Measurements from ENCODE around the gene ZEB1.
"Not testable (repeated sequence)": the region's sequence is repeated elsewhere in the genome, so short reads cannot be mapped to it uniquely, and the experiment has no call there.

ZEB1 gene

GRCh38 chr10:31422634-31423033 is 103.6 kb downstream of the ZEB1 start:
- no peak for DNase-seq (ENCODE audit: low spot score)

- DNase-seq (ENCODE audit: low spot score) = no peak
Measured at GRCh38 chr10:31424473-31424872, 105.5 kb downstream of the ZEB1 start.

GRCh38 chr10:31426401-31426800 is 107.4 kb downstream of the ZEB1 start:
- peak; percentile 79 for DNase-seq (ENCODE audit: low spot score)

- DNase-seq (ENCODE audit: low spot score) = not testable (repeated sequence)
Measured at GRCh38 chr10:31427334-31427733, 108.3 kb downstream of the ZEB1 start.

GRCh38 chr10:31428499-31428898 is 109.5 kb downstream of the ZEB1 start:
- not testable (repeated sequence) for DNase-seq (ENCODE audit: low spot score)

GRCh38 chr10:31431021-31431420 is 112.0 kb downstream of the ZEB1 start:
- DNase-seq (ENCODE audit: low spot score) = no peak

GRCh38 chr10:31437959-31438358 is 118.9 kb downstream of the ZEB1 start:
- DNase-seq (ENCODE audit: low spot score) = no peak

GRCh38 chr10:31451766-31452165 is 132.8 kb downstream of the ZEB1 start:
- DNase-seq (ENCODE audit: low spot score) = no peak

GRCh38 chr10:31456468-31456867 is 137.5 kb downstream of the ZEB1 start:
- no peak for DNase-seq (ENCODE audit: low spot score)

- no peak for DNase-seq (ENCODE audit: low spot score)
Measured at GRCh38 chr10:31457858-31458257, 138.8 kb downstream of the ZEB1 start.

GRCh38 chr10:31458974-31459373 is 140.0 kb downstream of the ZEB1 start:
- no peak for DNase-seq (ENCODE audit: low spot score)

- DNase-seq (ENCODE audit: low spot score) = no peak
Measured at GRCh38 chr10:31460242-31460641, 141.2 kb downstream of the ZEB1 start.

- DNase-seq (ENCODE audit: low spot score) = no peak
Measured at GRCh38 chr10:31464552-31464951, 145.5 kb downstream of the ZEB1 start.

GRCh38 chr10:31466313-31466712 is 147.3 kb downstream of the ZEB1 start:
- DNase-seq (ENCODE audit: low spot score) = no peak

- peak; percentile 41 for DNase-seq (ENCODE audit: low spot score)
Measured at GRCh38 chr10:31467791-31468535, 148.9 kb downstream of the ZEB1 start.

- no peak for DNase-seq (ENCODE audit: low spot score)
Measured at GRCh38 chr10:31468536-31468859, 149.5 kb downstream of the ZEB1 start.

GRCh38 chr10:31475519-31475918 is 156.5 kb downstream of the ZEB1 start:
- DNase-seq (ENCODE audit: low spot score) = no peak

GRCh38 chr10:31476088-31476487 is 157.1 kb downstream of the ZEB1 start:
- no peak for DNase-seq (ENCODE audit: low spot score)

GRCh38 chr10:31477584-31477983 is 158.6 kb downstream of the ZEB1 start:
- DNase-seq (ENCODE audit: low spot score) = no peak

GRCh38 chr10:31479752-31480151 is 160.7 kb downstream of the ZEB1 start:
- DNase-seq (ENCODE audit: low spot score) = peak; percentile 45

GRCh38 chr10:31483546-31483945 is 164.5 kb downstream of the ZEB1 start:
- no peak for DNase-seq (ENCODE audit: low spot score)

- DNase-seq (ENCODE audit: low spot score) = no peak
Measured at GRCh38 chr10:31484431-31485135, 165.6 kb downstream of the ZEB1 start.

- DNase-seq (ENCODE audit: low spot score) = peak; percentile 68
Measured at GRCh38 chr10:31490858-31491504, 172.0 kb downstream of the ZEB1 start.
